Adrenal gland (tissue), 5 donors: ENCODE data around the gene MYL6B.

Experiments used
- POLR2A ChIP-seq, 2 donors: fragments of 450-650 bp; IDR thresholded peaks; one replicate each; pipeline ENCODE4 v1.6.1; 2017; ENCODE audit warnings: antibody characterized with exemption in 2 of 2, mild to moderate bottlenecking in 2 of 2, moderate library complexity in 1 of 2
- TF ChIP-seq, protein P1 (sequence below), 6 experiments: fragments of 450-650 bp in 4 of 6; fragments of 200-600 bp in 2 of 6; sonication (generic) in 1 of 6; IDR thresholded peaks; 1 replicate in 5 of 6; 2 replicates in 1 of 6; pipeline versions ENCODE4 v1.5.1 to v1.8.0; 2016 to 2021; ENCODE audit warnings: antibody characterized with exemption in 6 of 6, mild to moderate bottlenecking in 2 of 6, moderate library complexity in 1 of 6
- donor health status: DM: no; HTN: no; CAD: no.

DNA sequence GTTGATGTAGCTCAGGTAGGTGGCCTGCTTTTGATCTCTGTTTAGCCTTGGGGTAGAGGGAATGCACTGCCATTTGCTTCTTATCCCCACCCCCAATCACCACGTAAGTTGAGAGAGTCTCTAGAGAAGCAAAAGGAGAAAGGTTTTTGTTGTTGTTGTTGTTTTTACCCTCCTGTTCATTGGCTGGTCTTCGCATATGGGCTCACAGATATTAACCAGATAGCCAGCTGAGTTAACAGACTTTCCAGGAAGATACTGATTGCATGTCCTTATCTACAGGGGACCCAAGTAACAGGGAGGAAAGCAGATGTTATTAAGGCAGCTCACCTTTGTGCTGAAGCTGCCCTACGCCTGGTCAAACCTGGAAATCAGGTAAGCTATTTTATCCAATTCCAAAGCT lies 45.1 kb upstream of the MYL6B start:
- TF ChIP-seq, protein P1, sequence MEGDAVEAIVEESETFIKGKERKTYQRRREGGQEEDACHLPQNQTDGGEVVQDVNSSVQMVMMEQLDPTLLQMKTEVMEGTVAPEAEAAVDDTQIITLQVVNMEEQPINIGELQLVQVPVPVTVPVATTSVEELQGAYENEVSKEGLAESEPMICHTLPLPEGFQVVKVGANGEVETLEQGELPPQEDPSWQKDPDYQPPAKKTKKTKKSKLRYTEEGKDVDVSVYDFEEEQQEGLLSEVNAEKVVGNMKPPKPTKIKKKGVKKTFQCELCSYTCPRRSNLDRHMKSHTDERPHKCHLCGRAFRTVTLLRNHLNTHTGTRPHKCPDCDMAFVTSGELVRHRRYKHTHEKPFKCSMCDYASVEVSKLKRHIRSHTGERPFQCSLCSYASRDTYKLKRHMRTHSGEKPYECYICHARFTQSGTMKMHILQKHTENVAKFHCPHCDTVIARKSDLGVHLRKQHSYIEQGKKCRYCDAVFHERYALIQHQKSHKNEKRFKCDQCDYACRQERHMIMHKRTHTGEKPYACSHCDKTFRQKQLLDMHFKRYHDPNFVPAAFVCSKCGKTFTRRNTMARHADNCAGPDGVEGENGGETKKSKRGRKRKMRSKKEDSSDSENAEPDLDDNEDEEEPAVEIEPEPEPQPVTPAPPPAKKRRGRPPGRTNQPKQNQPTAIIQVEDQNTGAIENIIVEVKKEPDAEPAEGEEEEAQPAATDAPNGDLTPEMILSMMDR (IDR thresholded peaks at IDR 0.05) = no peak
- no peak for TF ChIP-seq POLR2A (IDR thresholded peaks at IDR 0.05)
